Karpas-422 (cell line): ENCODE measurements around the gene MT1B. TPM values are rescaled to one million over a fixed set of nuclear protein-coding genes. Genes with fewer than 3 reads are reported as not detected.
A peak's percentile ranks its signal among the peaks of the same experiment; 100 is the strongest.
"Not testable (repeated sequence)": the region's sequence is repeated elsewhere in the genome, so short reads cannot be mapped to it uniquely, and the experiment has no call there.

Source experiments
- DNase-seq: peaks from one replicate; pipeline ENCODE4 v3.0.0-alpha.2; 2015
- H2AFZ ChIP-seq: fragments of 200-600 bp; sonication (generic); 2 replicates; pipeline ENCODE4 v1.6.1; 2014; ENCODE audit warnings: antibody characterized with exemption, low read length, mixed read lengths
- H3K27ac ChIP-seq: fragments of 200-600 bp; sonication (generic); 2 replicates; pipeline ENCODE4 v1.5.1; 2014; ENCODE audit warnings: mild to moderate bottlenecking, low read length, moderate library complexity
- H3K27me3 ChIP-seq: fragments of 200-600 bp; sonication (generic); 2 replicates; pipeline ENCODE4 v1.6.1; 2014; ENCODE audit warnings: low read length, mixed read lengths
- H3K36me3 ChIP-seq: fragments of 200-600 bp; sonication (generic); 2 replicates; pipeline ENCODE4 v1.6.1; 2014; ENCODE audit warnings: low read length, mixed read lengths; ENCODE audit not compliant: insufficient read depth
- H3K4me1 ChIP-seq: fragments of 200-600 bp; sonication (generic); 2 replicates; pipeline ENCODE4 v1.6.1; 2014; ENCODE audit warnings: mild to moderate bottlenecking, low read length, mixed read lengths
- H3K4me2 ChIP-seq: fragments of 200-600 bp; sonication (generic); 2 replicates; pipeline ENCODE4 v1.6.1; 2014; ENCODE audit warnings: low read length, low read depth, mild to moderate bottlenecking; ENCODE audit not compliant: poor library complexity, severe bottlenecking
- H3K4me3 ChIP-seq: fragments of 200-600 bp; sonication (generic); 2 replicates; pipeline ENCODE4 v1.5.1; 2014; ENCODE audit warnings: mild to moderate bottlenecking, antibody characterized with exemption, low read length, mixed read lengths
- H3K79me2 ChIP-seq: fragments of 200-600 bp; sonication (generic); 2 replicates; pipeline ENCODE4 v1.6.1; 2014; ENCODE audit warnings: mild to moderate bottlenecking, low read length, mixed read lengths
- H3K9ac ChIP-seq: fragments of 200-600 bp; sonication (generic); 2 replicates; pipeline ENCODE4 v1.6.0; 2014; ENCODE audit warnings: low read length
- H3K9me2 ChIP-seq: fragments of 200-600 bp; sonication (generic), shearing (Covaris generic); replicated peaks from 2 replicates; pipeline ENCODE4 v1.6.0; 2014; ENCODE audit warnings: mild to moderate bottlenecking, low read length, moderate library complexity; ENCODE audit not compliant: insufficient read depth
- H3K9me3 ChIP-seq: fragments of 300-700, 200-600 bp; sonication (generic); 2 replicates; pipeline ENCODE4 v1.6.1; 2014; ENCODE audit warnings: low read length, mixed read lengths
- H4K20me1 ChIP-seq: fragments of 200-600 bp; sonication (generic); 2 replicates; pipeline ENCODE4 v1.6.1; 2014; ENCODE audit warnings: mild to moderate bottlenecking, antibody characterized with exemption, low read length, low read depth; ENCODE audit not compliant: insufficient read depth
- total RNA-seq: library from RNA; depleted of rRNA; stranded (reverse); fragments of >200 nt; shearing (Covaris generic); gene quantifications from 2 replicates; pipeline ENCODE4 v1.2.3, GENCODE V29; 2014; ENCODE audit warnings: low replicate concordance

MT1B gene
- total RNA-seq, 1 experiment from 2014 or later = 2.7 TPM

GRCh38 chr16:56662357-56663354 lies 11.0 kb downstream of the MT1B start:
- no peaks in the 10 kb centered on the region for H3K9me2 ChIP-seq
- peaks cover 12% of the 10 kb centered on the region for H3K4me1 ChIP-seq
- H3K36me3 ChIP-seq = no peaks in the 10 kb centered on the region
- H3K27me3 ChIP-seq = no peaks in the 10 kb centered on the region
- no peak overlapping the region for H2AFZ ChIP-seq
- H3K27ac ChIP-seq = no peak overlapping the region
- no peak overlapping the region for H3K9ac ChIP-seq
- H4K20me1 ChIP-seq = no peaks in the 10 kb centered on the region
- no peaks in the 10 kb centered on the region for H3K9me3 ChIP-seq
- H3K4me2 ChIP-seq = no peak overlapping the region
- H3K4me3 ChIP-seq = no peak overlapping the region
- H3K79me2 ChIP-seq = no peaks in the 10 kb centered on the region
- DNase-seq = no peak

- Histone ChIP-seq H3K4me2 (no peak overlapping the region), H3K4me1 (peaks cover 3% of the 10 kb centered on the region; the same call in 1 of the 2 replicates), H3K79me2 (no peaks in the 10 kb centered on the region), H3K27ac (no peak overlapping the region), H3K27me3 (no peaks in the 10 kb centered on the region), H3K9me3 (no peaks in the 10 kb centered on the region), H3K9ac (no peak overlapping the region), H3K4me3 (no peak overlapping the region), H3K36me3 (no peaks in the 10 kb centered on the region), H2AFZ (no peak overlapping the region), H3K9me2 (no peaks in the 10 kb centered on the region), H4K20me1 (no peaks in the 10 kb centered on the region)
- no peak for DNase-seq
Measured at GRCh38 chr16:56664506-56664905, 12.8 kb downstream of the MT1B start.

- DNase-seq, H4K20me1 ChIP-seq, H3K36me3 ChIP-seq, H3K79me2 ChIP-seq, H3K4me3 ChIP-seq, H3K4me2 ChIP-seq, H3K9me3 ChIP-seq, H3K27me3 ChIP-seq, H3K9me2 ChIP-seq, H2AFZ ChIP-seq, H3K4me1 ChIP-seq, H3K9ac ChIP-seq, H3K27ac ChIP-seq: not testable (repeated sequence)
Measured at GRCh38 chr16:56665286-56666261, 13.9 kb downstream of the MT1B start.

GRCh38 chr16:56667581-56668571 lies 16.2 kb downstream of the MT1B start, which contains the start of gene MT1G:
Gene MT1G, minus strand, starts transcription at chr16:56668065. Its CDS starts 72 bp downstream, at chr16:56667993.
- no peaks in the 10 kb centered on the region for H3K9me3 ChIP-seq
- H3K79me2 ChIP-seq = no peaks in the 10 kb centered on the region
- H3K4me2 ChIP-seq = no peak within 1 kb of the TSS
- H3K9me2 ChIP-seq = no peaks in the 10 kb centered on the region
- H3K27me3 ChIP-seq = 0 out of 2 replicates have a peak, but pooled peaks cover 2% of the 10 kb centered on the region
- H3K4me3 ChIP-seq = no peak within 1 kb of the TSS
- no peak within 1 kb of the TSS for H3K9ac ChIP-seq
- DNase-seq = no peak
- no peak within 1 kb of the TSS for H2AFZ ChIP-seq
- no peaks in the 10 kb centered on the region for H3K36me3 ChIP-seq
- H4K20me1 ChIP-seq = no peaks in the 10 kb centered on the region
- H3K27ac ChIP-seq = no peak within 1 kb of the TSS
- peaks cover 9% of the 10 kb centered on the region for H3K4me1 ChIP-seq

GRCh38 chr16:56669005-56669839 lies 17.5 kb downstream of the MT1B start, which contains the start of gene MT1H:
Gene MT1H, plus strand, starts transcription at chr16:56669814. Its CDS starts 71 bp downstream, at chr16:56669885.
- Histone ChIP-seq H3K4me1 (peaks cover 13% of the 10 kb centered on the region), H2AFZ (peak within 1 kb of the TSS; percentile 24; the same call in 1 of the 2 replicates), H3K9me3 (no peaks in the 10 kb centered on the region), H3K79me2 (no peaks in the 10 kb centered on the region), H3K9me2 (no peaks in the 10 kb centered on the region), H3K27ac (no peak within 1 kb of the TSS), H3K9ac (peak within 1 kb of the TSS; percentile 2; the same call in 1 of the 2 replicates), H3K4me3 (no peak within 1 kb of the TSS; the same call in 1 of the 2 replicates), H3K4me2 (peak within 1 kb of the TSS; percentile 13), H3K36me3 (no peaks in the 10 kb centered on the region), H3K27me3 (0 out of 2 replicates have a peak, but pooled peaks cover 2% of the 10 kb centered on the region), H4K20me1 (no peaks in the 10 kb centered on the region)
- peak; percentile 64 for DNase-seq

- no peaks in the 10 kb centered on the region for H3K9me3 ChIP-seq
- peak overlapping the region; percentile 13 for H3K4me2 ChIP-seq
- H2AFZ ChIP-seq = peak overlapping the region; percentile 24; the same call in 1 of the 2 replicates
- no peak overlapping the region for H3K27ac ChIP-seq
- no peaks in the 10 kb centered on the region for H3K79me2 ChIP-seq
- H3K36me3 ChIP-seq = no peaks in the 10 kb centered on the region
- H3K9me2 ChIP-seq = no peaks in the 10 kb centered on the region
- 0 out of 2 replicates have a peak, but pooled peaks cover 2% of the 10 kb centered on the region for H3K27me3 ChIP-seq
- peak overlapping the region; percentile 2; the same call in 1 of the 2 replicates for H3K9ac ChIP-seq
- H3K4me1 ChIP-seq = peaks cover 19% of the 10 kb centered on the region
- DNase-seq = no peak
- no peaks in the 10 kb centered on the region for H4K20me1 ChIP-seq
- no peak overlapping the region; the same call in 1 of the 2 replicates for H3K4me3 ChIP-seq
Measured at GRCh38 chr16:56669840-56670619, 18.3 kb downstream of the MT1B start.
